Prostate gland (tissue), 2 donors: ENCODE data around the gene CCDC85B. TPM values are rescaled to one million over a fixed set of nuclear protein-coding genes. Genes with fewer than 3 reads are reported as not detected.

Source experiments
- DNase-seq: peaks from one replicate; pipeline ENCODE4 v3.0.0-alpha.2; 2019; ENCODE audit warnings: low spot score
- H3K27ac ChIP-seq, 2 donors: fragments of 200-600 bp; sonication (generic); 2 replicates each; pipeline ENCODE4 v1.5.1; 2017 to 2019
- H3K27me3 ChIP-seq: fragments of 200-600 bp; sonication (generic); replicated peaks from 2 replicates; pipeline ENCODE4 v1.5.1; 2019; ENCODE audit not compliant: insufficient read depth
- H3K36me3 ChIP-seq, 2 donors: fragments of 200-600 bp; sonication (generic); 1 replicate in 1 of 2; 2 replicates in 1 of 2; pipeline versions ENCODE4 v1.5.1 to v1.8.1; 2017 to 2019
- H3K4me1 ChIP-seq: fragments of 200-600 bp; sonication (generic); replicated peaks from 2 replicates; pipeline ENCODE4 v1.5.1; 2019
- H3K4me3 ChIP-seq, 2 donors: fragments of 200-600 bp; sonication (generic); 2 replicates each; pipeline ENCODE4 v1.5.1; 2017 to 2019
- H3K9me3 ChIP-seq: fragments of 200-600 bp; sonication (generic); 2 replicates; pipeline ENCODE4 v1.5.1; 2017
- CTCF ChIP-seq, 4 experiments: fragments of 200-600 bp in 2 of 4; fragments of 450-650 bp in 2 of 4; sonication (generic) in 2 of 4; IDR thresholded peaks; 1 replicate in 3 of 4; 2 replicates in 1 of 4; pipeline ENCODE4 v1.5.1; 2016 to 2019; ENCODE audit warnings: antibody characterized with exemption in 4 of 4, mild to moderate bottlenecking in 2 of 4, moderate library complexity in 2 of 4
- POLR2A ChIP-seq: fragments of 450-650 bp; IDR thresholded peaks from one replicate; pipeline ENCODE4 v1.6.1; 2016; ENCODE audit warnings: antibody characterized with exemption, mild to moderate bottlenecking
- POLR2AphosphoS5 ChIP-seq: sonication (generic); formaldehyde crosslinking; IDR thresholded peaks from one replicate; pipeline ENCODE4 v1.6.1; 2017; ENCODE audit warnings: antibody characterized with exemption
- WGBS: methylation state at CpG from one replicate; pipeline ENCODE4 v1.1.5; 2018; 5-methylcytosine and 5-hydroxymethylcytosine counted together
- intact Hi-C: fragments of 100-400 bp; cut with DNase I; formaldehyde crosslinking; loops from one replicate; pipeline ENCODE4 v1.14.2; 2022
- total RNA-seq, 2 donors: library from RNA; depleted of rRNA; stranded (reverse); fragments of >200 nt; gene quantifications; one replicate each; pipeline ENCODE4 v1.1.0, GENCODE V29; 2016

CCDC85B gene
- total RNA-seq, 2 donors from 2014 or later: 40.4 to 55.0 TPM

- H3K27ac ChIP-seq: no peak overlapping the region
- peaks cover 7% of the 10 kb centered on the region for H3K4me1 ChIP-seq
- intact Hi-C loops: no loop called here
- no peaks in the 10 kb centered on the region for H3K27me3 ChIP-seq
- no peak for DNase-seq
- WGBS: 81% methylated on average over 9 of the region's 9 CpGs
- no peak overlapping the region for H3K4me3 ChIP-seq
- TF ChIP-seq CTCF (IDR thresholded peaks at IDR 0.05) (no peak), POLR2A (no peak), POLR2AphosphoS5 (no peak)
- H3K36me3 ChIP-seq: peaks cover 12 to 24% of the 10 kb centered on the region in 2 donors
- no peaks in the 10 kb centered on the region for H3K9me3 ChIP-seq
Measured at GRCh38 chr11:65865550-65866172, 24.8 kb upstream of the CCDC85B start.

GRCh38 chr11:65866509-65867283 is 23.8 kb upstream of the CCDC85B start:
- intact Hi-C loops: no loop called here
- Histone ChIP-seq H3K27me3 (no peaks in the 10 kb centered on the region), H3K4me3 (no peak overlapping the region), H3K36me3 (peaks cover 12 to 24% of the 10 kb centered on the region in 2 donors), H3K4me1 (no peaks in the 10 kb centered on the region), H3K27ac (no peak overlapping the region), H3K9me3 (no peaks in the 10 kb centered on the region)
- 73% methylated on average over 21 of the region's 21 CpGs for whole genome bisulfite sequencing
- no peak for DNase-seq
- TF ChIP-seq POLR2AphosphoS5 (no peak), POLR2A (no peak), CTCF (IDR thresholded peaks at IDR 0.05) (no peak)

- Histone ChIP-seq H3K36me3 (peaks cover 12 to 21% of the 10 kb centered on the region in 2 donors), H3K27ac (no peak overlapping the region), H3K27me3 (no peaks in the 10 kb centered on the region), H3K4me3 (no peak overlapping the region), H3K9me3 (no peaks in the 10 kb centered on the region), H3K4me1 (no peaks in the 10 kb centered on the region)
- TF ChIP-seq POLR2AphosphoS5: no peak
- TF ChIP-seq POLR2A: no peak
- no peak for TF ChIP-seq CTCF (IDR thresholded peaks at IDR 0.05)
- intact Hi-C loops: no loop called here
- WGBS: 60% methylated on average over 28 of the region's 29 CpGs
- no peak for DNase-seq
Measured at GRCh38 chr11:65867284-65868071, 23.0 kb upstream of the CCDC85B start.

GRCh38 chr11:65868076-65868667 is 22.3 kb upstream of the CCDC85B start:
- DNase-seq: no peak
- H3K27me3 ChIP-seq: no peaks in the 10 kb centered on the region
- TF ChIP-seq POLR2A (no peak), CTCF (IDR thresholded peaks at IDR 0.05) (no peak), POLR2AphosphoS5 (no peak)
- H3K9me3 ChIP-seq: no peaks in the 10 kb centered on the region
- intact Hi-C loops: no loop called here
- WGBS: 84% methylated on average over 19 of the region's 19 CpGs
- no peak overlapping the region for H3K4me3 ChIP-seq
- H3K27ac ChIP-seq: no peak overlapping the region
- peaks cover 3% of the 10 kb centered on the region for H3K4me1 ChIP-seq
- peaks cover 12 to 15% of the 10 kb centered on the region in 2 donors for H3K36me3 ChIP-seq
